Muscle of back (tissue), 11 donors: ENCODE results near the gene IL1R2. TPM values are rescaled to one million over a fixed set of nuclear protein-coding genes. Genes with fewer than 3 reads are reported as not detected.
A peak's percentile ranks its signal among the peaks of the same experiment; 100 is the strongest.
"Not testable (repeated sequence)": the region's sequence is repeated elsewhere in the genome, so short reads cannot be mapped to it uniquely, and the experiment has no call there.

Experiments used
- DNase-seq, 3 donors: peaks; one replicate each; pipeline versions ENCODE4 v3.0.0 to v3.0.0-alpha.2; 2013
- polyA plus RNA-seq, 10 donors: library from polyadenylated mRNA; unstranded; fragments of 120-200 nt; gene quantifications; one replicate each; pipeline ENCODE4 v1.2.1, GENCODE V29; 2013; ENCODE audit not compliant: insufficient read length in 10 of 10

IL1R2 gene
- polyA plus RNA-seq, 10 donors: 0.16 to 1.8 (median 0.98) TPM; not detected in 7

GRCh38 chr2:102059151-102059550 lies 67.4 kb downstream of the IL1R2 start:
- DNase-seq: no peak

GRCh38 chr2:102060047-102060446 lies 68.3 kb downstream of the IL1R2 start:
- no peak for DNase-seq

- no peak for DNase-seq
Measured at GRCh38 chr2:102060792-102061191, 69.0 kb downstream of the IL1R2 start.

GRCh38 chr2:102061286-102061699 lies 69.5 kb downstream of the IL1R2 start:
- no peak for DNase-seq

- peak; percentile 86 to 91 (median 90) for DNase-seq
Measured at GRCh38 chr2:102061962-102062795, 70.4 kb downstream of the IL1R2 start.

- no peak for DNase-seq
Measured at GRCh38 chr2:102062802-102063201, 71.0 kb downstream of the IL1R2 start.

- DNase-seq: peak in 2 of 3 donors; percentile 38 to 77
Measured at GRCh38 chr2:102063487-102063911, 71.7 kb downstream of the IL1R2 start.

- peak in 2 of 3 donors; percentile 85 to 94 for DNase-seq
Measured at GRCh38 chr2:102063941-102064678, 72.3 kb downstream of the IL1R2 start.

GRCh38 chr2:102064679-102065674 lies 73.2 kb downstream of the IL1R2 start:
- peak in 1 of 3 donors; percentile 51 for DNase-seq

GRCh38 chr2:102065675-102066252 lies 74.0 kb downstream of the IL1R2 start:
- DNase-seq: no peak

- no peak for DNase-seq
Measured at GRCh38 chr2:102066554-102066953, 74.8 kb downstream of the IL1R2 start.

GRCh38 chr2:102068126-102068525 lies 76.4 kb downstream of the IL1R2 start:
- DNase-seq: not testable (repeated sequence)

GRCh38 chr2:102069311-102069974 lies 77.7 kb downstream of the IL1R2 start:
- DNase-seq: no peak

GRCh38 chr2:102070058-102070642 lies 78.4 kb downstream of the IL1R2 start:
- peak; percentile 72 to 95 (median 92) for DNase-seq

GRCh38 chr2:102072741-102073140 lies 81.0 kb downstream of the IL1R2 start:
- no peak for DNase-seq

- DNase-seq: no peak
Measured at GRCh38 chr2:102073168-102073724, 81.5 kb downstream of the IL1R2 start.

- no peak for DNase-seq
Measured at GRCh38 chr2:102074152-102074783, 82.5 kb downstream of the IL1R2 start.

- DNase-seq: no peak
Measured at GRCh38 chr2:102075479-102075878, 83.7 kb downstream of the IL1R2 start.

GRCh38 chr2:102076512-102076911 lies 84.8 kb downstream of the IL1R2 start:
- DNase-seq: no peak
